ENCODE measurements around the gene TMEM132D. TPM values are rescaled to one million over a fixed set of nuclear protein-coding genes. Genes with fewer than 3 reads are reported as not detected.

Gene TMEM132D
- total RNA-seq, 1 donor from 2014 or later = not detected

DNA sequence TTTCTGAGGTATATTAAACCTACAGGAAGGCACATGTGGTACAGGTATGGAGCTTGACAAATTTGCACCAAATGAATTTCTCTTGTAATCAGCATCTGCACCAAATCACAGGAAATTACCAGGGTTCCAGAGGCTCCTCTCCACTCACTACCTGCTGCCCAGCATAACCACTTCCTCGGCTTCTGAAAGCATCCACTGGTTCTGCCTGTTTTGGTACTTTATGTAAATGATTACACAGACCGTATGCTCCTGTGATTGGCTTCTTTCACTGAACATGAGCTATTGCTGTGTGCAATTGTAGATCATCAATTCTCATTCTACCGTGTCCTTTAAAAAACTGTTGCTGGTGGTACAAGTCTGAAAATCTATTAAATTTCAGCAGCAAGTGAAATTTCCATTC is 522.1 kb downstream of the TMEM132D start:
- no peak for FAIRE-seq
- H3K27me3 Mint-ChIP-seq (ENCODE audit: low read depth, unreplicated experiment) = no peaks in the 10 kb centered on the region
- H3K4me1 Mint-ChIP-seq (ENCODE audit: low read depth, unreplicated experiment) = no peaks in the 10 kb centered on the region
- peaks cover 12% of the 10 kb centered on the region for H3K9me3 Mint-ChIP-seq (ENCODE audit: unreplicated experiment)
- TF ChIP-seq EZH2 (IDR thresholded peaks at IDR 0.05; ENCODE audit: insufficient read depth, low read length) = no peak
- TF ChIP-seq, protein P1, sequence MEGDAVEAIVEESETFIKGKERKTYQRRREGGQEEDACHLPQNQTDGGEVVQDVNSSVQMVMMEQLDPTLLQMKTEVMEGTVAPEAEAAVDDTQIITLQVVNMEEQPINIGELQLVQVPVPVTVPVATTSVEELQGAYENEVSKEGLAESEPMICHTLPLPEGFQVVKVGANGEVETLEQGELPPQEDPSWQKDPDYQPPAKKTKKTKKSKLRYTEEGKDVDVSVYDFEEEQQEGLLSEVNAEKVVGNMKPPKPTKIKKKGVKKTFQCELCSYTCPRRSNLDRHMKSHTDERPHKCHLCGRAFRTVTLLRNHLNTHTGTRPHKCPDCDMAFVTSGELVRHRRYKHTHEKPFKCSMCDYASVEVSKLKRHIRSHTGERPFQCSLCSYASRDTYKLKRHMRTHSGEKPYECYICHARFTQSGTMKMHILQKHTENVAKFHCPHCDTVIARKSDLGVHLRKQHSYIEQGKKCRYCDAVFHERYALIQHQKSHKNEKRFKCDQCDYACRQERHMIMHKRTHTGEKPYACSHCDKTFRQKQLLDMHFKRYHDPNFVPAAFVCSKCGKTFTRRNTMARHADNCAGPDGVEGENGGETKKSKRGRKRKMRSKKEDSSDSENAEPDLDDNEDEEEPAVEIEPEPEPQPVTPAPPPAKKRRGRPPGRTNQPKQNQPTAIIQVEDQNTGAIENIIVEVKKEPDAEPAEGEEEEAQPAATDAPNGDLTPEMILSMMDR (IDR thresholded peaks at IDR 0.05; ENCODE audit: insufficient read depth, low read depth, low read length) = no peak
- Histone ChIP-seq H3K27me3 (ENCODE audit: insufficient read depth, low read length) (no peaks in the 10 kb centered on the region), H3K27ac (ENCODE audit: low read depth, low read length) (no peak overlapping the region), H3K79me2 (ENCODE audit: insufficient read depth, low read length) (no peaks in the 10 kb centered on the region), H3K4me3 (ENCODE audit: insufficient read depth, low read depth, low read length) (no peak overlapping the region), H3K36me3 (ENCODE audit: insufficient read depth, low read length) (no peaks in the 10 kb centered on the region), H2AFZ (ENCODE audit: low read depth, low read length) (no peak overlapping the region), H4K20me1 (ENCODE audit: insufficient read depth, low read length) (no peaks in the 10 kb centered on the region), H3K9me3 (ENCODE audit: insufficient read depth, low read depth, low read length) (no peaks in the 10 kb centered on the region), H3K4me2 (ENCODE audit: low read length) (no peak overlapping the region), H3K4me1 (ENCODE audit: insufficient read depth, low read length) (no peaks in the 10 kb centered on the region), H3K9ac (ENCODE audit: low read length) (no peak overlapping the region)
- no peaks in the 10 kb centered on the region for H3K36me3 Mint-ChIP-seq (ENCODE audit: low read depth, unreplicated experiment)
- DNase-seq (ENCODE audit: low read depth) = no peak
- H3K4me3 Mint-ChIP-seq (ENCODE audit: unreplicated experiment) = no peak overlapping the region
- H3K27ac Mint-ChIP-seq (ENCODE audit: unreplicated experiment) = no peak overlapping the region

DNA sequence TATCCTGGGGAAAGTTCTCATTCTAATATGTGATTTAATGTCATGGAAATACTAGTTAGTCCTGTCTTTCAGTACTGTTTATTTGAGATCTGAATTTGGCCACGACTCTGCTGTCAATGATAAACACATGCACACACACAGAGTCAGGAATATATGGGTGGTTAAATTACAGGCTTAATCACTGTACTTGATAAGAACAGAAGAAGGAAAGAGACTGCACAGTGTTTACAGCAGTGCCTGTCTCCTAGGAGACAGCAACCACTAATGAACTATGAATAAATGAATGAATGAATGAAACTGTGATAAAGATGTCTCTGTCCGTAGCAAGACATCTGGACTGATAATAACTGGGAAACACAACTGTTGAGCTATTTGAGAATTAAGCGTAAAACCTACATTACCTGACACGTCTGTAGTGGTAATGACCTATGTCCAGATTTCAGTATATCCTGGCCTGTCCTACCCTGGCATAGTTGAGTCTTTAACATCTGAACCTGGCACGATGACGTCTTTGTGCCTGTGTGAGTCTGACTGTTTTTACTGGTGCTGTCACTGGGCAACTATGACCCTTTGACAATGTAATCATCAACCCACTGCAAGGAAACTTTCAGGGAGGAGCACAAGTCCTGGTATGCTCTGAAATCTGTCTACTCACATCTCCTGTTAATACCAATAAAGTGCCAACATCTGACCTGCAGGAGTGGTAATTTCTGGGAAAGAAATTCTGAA is 524.6 kb downstream of the TMEM132D start:
- Histone ChIP-seq H3K27me3 (ENCODE audit: insufficient read depth, low read length) (no peaks in the 10 kb centered on the region), H3K9ac (ENCODE audit: low read length) (no peak overlapping the region), H3K4me3 (ENCODE audit: insufficient read depth, low read depth, low read length) (no peak overlapping the region), H3K4me1 (ENCODE audit: insufficient read depth, low read length) (no peaks in the 10 kb centered on the region), H3K27ac (ENCODE audit: low read depth, low read length) (no peak overlapping the region), H3K36me3 (ENCODE audit: insufficient read depth, low read length) (no peaks in the 10 kb centered on the region), H4K20me1 (ENCODE audit: insufficient read depth, low read length) (no peaks in the 10 kb centered on the region), H3K4me2 (ENCODE audit: low read length) (no peak overlapping the region), H3K79me2 (ENCODE audit: insufficient read depth, low read length) (no peaks in the 10 kb centered on the region), H2AFZ (ENCODE audit: low read depth, low read length) (no peak overlapping the region), H3K9me3 (ENCODE audit: insufficient read depth, low read depth, low read length) (no peaks in the 10 kb centered on the region)
- no peak for DNase-seq (ENCODE audit: low read depth)
- no peaks in the 10 kb centered on the region for H3K27me3 Mint-ChIP-seq (ENCODE audit: low read depth, unreplicated experiment)
- peaks cover 18% of the 10 kb centered on the region for H3K9me3 Mint-ChIP-seq (ENCODE audit: unreplicated experiment)
- no peaks in the 10 kb centered on the region for H3K36me3 Mint-ChIP-seq (ENCODE audit: low read depth, unreplicated experiment)
- no peak overlapping the region for H3K27ac Mint-ChIP-seq (ENCODE audit: unreplicated experiment)
- no peak overlapping the region for H3K4me3 Mint-ChIP-seq (ENCODE audit: unreplicated experiment)
- TF ChIP-seq, protein P1 (IDR thresholded peaks at IDR 0.05; ENCODE audit: insufficient read depth, low read depth, low read length) = no peak
- no peak for TF ChIP-seq EZH2 (IDR thresholded peaks at IDR 0.05; ENCODE audit: insufficient read depth, low read length)
- H3K4me1 Mint-ChIP-seq (ENCODE audit: low read depth, unreplicated experiment) = no peaks in the 10 kb centered on the region
- FAIRE-seq = no peak

DNA sequence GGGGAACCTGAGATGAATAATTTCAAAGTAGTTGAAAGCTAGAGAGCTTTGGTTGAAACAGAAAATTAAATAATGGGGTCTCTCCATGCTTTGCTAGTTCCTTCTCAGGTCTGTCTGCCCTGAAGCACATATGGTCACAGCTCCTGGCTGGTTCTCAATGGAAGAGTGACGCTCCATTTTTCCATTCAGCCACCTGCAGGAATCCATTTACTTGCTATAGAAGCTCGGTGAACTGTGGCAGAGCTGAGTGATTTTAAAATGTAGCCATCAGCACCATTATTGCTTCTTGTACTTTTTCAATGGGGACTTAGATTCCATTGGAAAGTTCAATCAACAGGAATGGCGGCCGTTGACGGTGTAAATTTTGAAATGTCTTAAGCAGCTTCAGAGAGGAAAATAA is 525.3 kb downstream of the TMEM132D start:
- Histone ChIP-seq H3K4me1 (ENCODE audit: insufficient read depth, low read length) (no peaks in the 10 kb centered on the region), H2AFZ (ENCODE audit: low read depth, low read length) (no peak overlapping the region), H3K27me3 (ENCODE audit: insufficient read depth, low read length) (no peaks in the 10 kb centered on the region), H3K4me3 (ENCODE audit: insufficient read depth, low read depth, low read length) (no peak overlapping the region), H3K36me3 (ENCODE audit: insufficient read depth, low read length) (no peaks in the 10 kb centered on the region), H4K20me1 (ENCODE audit: insufficient read depth, low read length) (no peaks in the 10 kb centered on the region), H3K9ac (ENCODE audit: low read length) (no peak overlapping the region), H3K4me2 (ENCODE audit: low read length) (no peak overlapping the region), H3K9me3 (ENCODE audit: insufficient read depth, low read depth, low read length) (no peaks in the 10 kb centered on the region), H3K27ac (ENCODE audit: low read depth, low read length) (no peak overlapping the region), H3K79me2 (ENCODE audit: insufficient read depth, low read length) (no peaks in the 10 kb centered on the region)
- H3K4me1 Mint-ChIP-seq (ENCODE audit: low read depth, unreplicated experiment) = no peaks in the 10 kb centered on the region
- no peaks in the 10 kb centered on the region for H3K36me3 Mint-ChIP-seq (ENCODE audit: low read depth, unreplicated experiment)
- DNase-seq (ENCODE audit: low read depth) = no peak
- no peaks in the 10 kb centered on the region for H3K27me3 Mint-ChIP-seq (ENCODE audit: low read depth, unreplicated experiment)
- H3K4me3 Mint-ChIP-seq (ENCODE audit: unreplicated experiment) = no peak overlapping the region
- peaks cover 19% of the 10 kb centered on the region for H3K9me3 Mint-ChIP-seq (ENCODE audit: unreplicated experiment)
- no peak for FAIRE-seq
- TF ChIP-seq EZH2 (IDR thresholded peaks at IDR 0.05; ENCODE audit: insufficient read depth, low read length) = no peak
- TF ChIP-seq, protein P1 (IDR thresholded peaks at IDR 0.05; ENCODE audit: insufficient read depth, low read depth, low read length) = no peak
- no peak overlapping the region for H3K27ac Mint-ChIP-seq (ENCODE audit: unreplicated experiment)

All from astrocyte (in vitro differentiated cells and primary cell).